ENCODE measurements around the gene BATF2.

Gene BATF2

DNA sequence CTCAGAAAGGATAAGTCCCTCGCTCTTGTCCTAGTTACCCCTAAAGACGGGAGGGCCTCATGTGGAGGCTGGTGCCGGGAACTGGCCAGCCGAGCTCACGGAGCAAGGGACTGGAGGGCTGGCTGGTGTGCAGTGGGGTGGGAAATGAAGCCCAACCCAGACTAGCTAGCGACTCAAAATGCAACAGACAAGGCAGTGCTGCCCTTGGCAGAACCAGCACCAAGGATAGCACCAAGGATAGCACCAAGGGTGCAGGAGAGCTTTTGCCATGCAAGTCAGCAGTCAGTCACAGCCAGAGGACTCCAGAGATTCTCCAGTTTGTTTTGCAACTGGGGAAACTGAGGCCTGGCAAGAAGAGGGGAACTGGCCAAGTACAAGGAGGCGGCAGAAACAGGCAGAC, 6.5 kb upstream of the BATF2 start:
- H3K4me3 ChIP-seq (ENCODE audit: control insufficient read depth in 1 of 7, extremely low read depth in 1 of 7, insufficient read depth in 4 of 7, low read depth in 2 of 7, low read length in 6 of 7) = no peak overlapping the region
- H3K4me1 ChIP-seq (ENCODE audit: control extremely low read depth in 1 of 4, control insufficient read depth in 4 of 4, insufficient read depth in 4 of 4, low read length in 3 of 4) = peaks cover 0 to 2% (median 0%) of the 10 kb centered on the region in 4 experiments
- H3K36me3 ChIP-seq (ENCODE audit: control insufficient read depth in 4 of 4, insufficient read depth in 4 of 4, low read length in 3 of 4) = no peaks in the 10 kb centered on the region
- no peaks in the 10 kb centered on the region for H3K27me3 ChIP-seq (replicated peaks in 2 of 5; ENCODE audit: control insufficient read depth in 4 of 5, insufficient read depth in 5 of 5, low read length in 4 of 5)
- ChIA-PET POLR2A (no interaction called here), CTCF (interaction anchor here (2.5 kb wide), 1 partner anchor 9 kb away, joined by 11 read pairs; no protein-coding TSS in a partner anchor)
- H3K9me3 ChIP-seq (ENCODE audit: control extremely low read depth in 1 of 5, control insufficient read depth in 4 of 5, insufficient read depth in 2 of 5, low read depth in 1 of 5, low read length in 4 of 5) = no peaks in the 10 kb centered on the region
- no peak for DNase-seq
- WGBS (ENCODE audit: insufficient coverage) = 95% methylated on average over 5 of the region's 7 CpGs
- H3K27ac ChIP-seq (ENCODE audit: insufficient read depth in 1 of 2, low read depth in 1 of 2, low read length in 2 of 2, poor library complexity in 1 of 2, severe bottlenecking in 2 of 2) = no peak overlapping the region

- ChIA-PET CTCF (interaction anchor here (2.5 kb wide), 1 partner anchor 10 kb away, joined by 11 read pairs; no protein-coding TSS in a partner anchor), POLR2A (no interaction called here)
- Histone ChIP-seq H3K36me3 (ENCODE audit: control insufficient read depth in 4 of 4, insufficient read depth in 4 of 4, low read length in 3 of 4) (no peaks in the 10 kb centered on the region), H3K27ac (ENCODE audit: insufficient read depth in 1 of 2, low read depth in 1 of 2, low read length in 2 of 2, poor library complexity in 1 of 2, severe bottlenecking in 2 of 2) (no peak overlapping the region), H3K27me3 (replicated peaks in 2 of 5; ENCODE audit: control insufficient read depth in 4 of 5, insufficient read depth in 5 of 5, low read length in 4 of 5) (no peaks in the 10 kb centered on the region), H3K4me3 (ENCODE audit: control insufficient read depth in 1 of 7, extremely low read depth in 1 of 7, insufficient read depth in 4 of 7, low read depth in 2 of 7, low read length in 6 of 7) (no peak overlapping the region), H3K4me1 (ENCODE audit: control extremely low read depth in 1 of 4, control insufficient read depth in 4 of 4, insufficient read depth in 4 of 4, low read length in 3 of 4) (peaks cover 0 to 2% (median 0%) of the 10 kb centered on the region in 4 experiments), H3K9me3 (ENCODE audit: control extremely low read depth in 1 of 5, control insufficient read depth in 4 of 5, insufficient read depth in 2 of 5, low read depth in 1 of 5, low read length in 4 of 5) (no peaks in the 10 kb centered on the region)
- no peak for DNase-seq
- WGBS (ENCODE audit: insufficient coverage) = 100% methylated on average over 2 of the region's 5 CpGs
These were observed 5.9 kb upstream of the BATF2 start for GRCh38 chr11:65002706-65003105.

GRCh38 chr11:64999478-64999877, 2.7 kb upstream of the BATF2 start:
- no peak for DNase-seq
- Histone ChIP-seq H3K9me3 (ENCODE audit: control extremely low read depth in 1 of 5, control insufficient read depth in 4 of 5, insufficient read depth in 2 of 5, low read depth in 1 of 5, low read length in 4 of 5) (no peaks in the 10 kb centered on the region), H3K27me3 (replicated peaks in 2 of 5; ENCODE audit: control insufficient read depth in 4 of 5, insufficient read depth in 5 of 5, low read length in 4 of 5) (no peaks in the 10 kb centered on the region), H3K4me3 (ENCODE audit: control insufficient read depth in 1 of 7, extremely low read depth in 1 of 7, insufficient read depth in 4 of 7, low read depth in 2 of 7, low read length in 6 of 7) (no peak overlapping the region), H3K36me3 (ENCODE audit: control insufficient read depth in 4 of 4, insufficient read depth in 4 of 4, low read length in 3 of 4) (no peaks in the 10 kb centered on the region), H3K4me1 (ENCODE audit: control extremely low read depth in 1 of 4, control insufficient read depth in 4 of 4, insufficient read depth in 4 of 4, low read length in 3 of 4) (peaks cover 0 to 14% (median 11%) of the 10 kb centered on the region in 4 experiments), H3K27ac (ENCODE audit: insufficient read depth in 1 of 2, low read depth in 1 of 2, low read length in 2 of 2, poor library complexity in 1 of 2, severe bottlenecking in 2 of 2) (no peak overlapping the region)
- ChIA-PET CTCF (interaction anchor here (0.7 to 7.0 kb wide), 4 partner anchors 8 to 48 kb away, joined by 3 to 41 read pairs (median 3); partner anchors contain the start of gene ARL2), POLR2A (interaction anchor here (1.8 kb wide), 1 partner anchor 66 kb away, joined by 3 read pairs; no protein-coding TSS in a partner anchor)
- WGBS (ENCODE audit: insufficient coverage) = 100% methylated on average over 1 of the region's 1 CpG

DNA sequence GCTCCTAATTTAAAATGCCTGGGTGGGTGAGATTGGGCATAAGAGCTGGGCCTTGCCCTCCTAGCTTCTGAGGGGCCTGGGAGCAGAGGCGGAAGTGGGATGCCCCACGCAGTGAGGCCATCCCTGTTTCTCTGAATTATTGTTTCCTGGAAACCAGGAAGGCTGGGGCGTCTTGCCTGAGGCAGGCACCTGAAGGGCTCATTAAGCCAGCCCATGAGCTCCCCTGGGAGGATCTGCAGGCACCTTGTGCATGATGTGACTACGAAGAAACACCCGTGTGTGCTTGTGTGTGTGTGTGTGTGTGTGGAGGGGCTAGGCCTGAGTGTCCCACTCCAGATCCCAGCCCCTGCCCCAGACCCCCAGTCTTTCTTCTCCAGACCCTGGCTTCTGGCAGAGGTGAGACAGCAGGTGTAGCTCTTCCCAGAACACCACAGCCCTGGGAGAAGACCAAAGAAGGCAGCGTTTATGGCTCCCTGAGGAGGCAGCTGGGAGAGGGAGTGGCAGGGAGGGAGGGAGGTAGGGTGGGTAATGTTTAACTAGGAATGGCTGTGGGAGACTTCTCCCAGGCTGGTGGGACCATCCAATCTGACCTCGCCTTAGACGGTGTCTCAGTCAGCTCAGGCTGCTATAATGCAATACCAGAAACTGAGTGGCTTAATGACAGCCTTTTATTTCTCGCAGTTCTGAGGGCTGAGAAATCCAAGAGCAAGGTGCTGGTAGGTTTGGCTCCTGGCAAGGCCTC, 2.1 kb upstream of the BATF2 start:
- Histone ChIP-seq H3K27ac (ENCODE audit: insufficient read depth in 1 of 2, low read depth in 1 of 2, low read length in 2 of 2, poor library complexity in 1 of 2, severe bottlenecking in 2 of 2) (no peak overlapping the region), H3K4me3 (ENCODE audit: control insufficient read depth in 1 of 7, extremely low read depth in 1 of 7, insufficient read depth in 4 of 7, low read depth in 2 of 7, low read length in 6 of 7) (no peak overlapping the region), H3K36me3 (ENCODE audit: control insufficient read depth in 4 of 4, insufficient read depth in 4 of 4, low read length in 3 of 4) (no peaks in the 10 kb centered on the region), H3K9me3 (ENCODE audit: control extremely low read depth in 1 of 5, control insufficient read depth in 4 of 5, insufficient read depth in 2 of 5, low read depth in 1 of 5, low read length in 4 of 5) (no peaks in the 10 kb centered on the region), H3K27me3 (replicated peaks in 2 of 5; ENCODE audit: control insufficient read depth in 4 of 5, insufficient read depth in 5 of 5, low read length in 4 of 5) (peaks cover 0 to 2% (median 0%) of the 10 kb centered on the region in 5 experiments), H3K4me1 (ENCODE audit: control extremely low read depth in 1 of 4, control insufficient read depth in 4 of 4, insufficient read depth in 4 of 4, low read length in 3 of 4) (peaks cover 0 to 14% (median 11%) of the 10 kb centered on the region in 4 experiments)
- DNase-seq = no peak
- CTCF ChIA-PET = interaction anchor here (0.8 to 7.0 kb wide), 5 partner anchors 9 to 150 kb away, joined by 3 to 41 read pairs (median 3); partner anchors contain the start of gene ARL2
- WGBS (ENCODE audit: insufficient coverage) = 75% methylated on average over 7 of the region's 9 CpGs
- POLR2A ChIA-PET = interaction anchor here (1.4 to 1.8 kb wide), 2 partner anchors 65 to 75 kb away, joined by 3 read pairs; no protein-coding TSS in a partner anchor

- no peak overlapping the region for H3K27ac ChIP-seq (ENCODE audit: insufficient read depth in 1 of 2, low read depth in 1 of 2, low read length in 2 of 2, poor library complexity in 1 of 2, severe bottlenecking in 2 of 2)
- H3K4me1 ChIP-seq (ENCODE audit: control extremely low read depth in 1 of 4, control insufficient read depth in 4 of 4, insufficient read depth in 4 of 4, low read length in 3 of 4) = peaks cover 0 to 14% (median 11%) of the 10 kb centered on the region in 4 experiments
- no peaks in the 10 kb centered on the region for H3K9me3 ChIP-seq (ENCODE audit: control extremely low read depth in 1 of 5, control insufficient read depth in 4 of 5, insufficient read depth in 2 of 5, low read depth in 1 of 5, low read length in 4 of 5)
- DNase-seq = peak in 2 of 3 donors; percentile 15 to 30
- peaks cover 0 to 5% (median 0%) of the 10 kb centered on the region in 5 experiments for H3K27me3 ChIP-seq (replicated peaks in 2 of 5; ENCODE audit: control insufficient read depth in 4 of 5, insufficient read depth in 5 of 5, low read length in 4 of 5)
- WGBS (ENCODE audit: insufficient coverage) = 100% methylated on average over 1 of the region's 1 CpG
- ChIA-PET CTCF (interaction anchor here (1.0 to 7.0 kb wide), 8 partner anchors 16 to 149 kb away, joined by 3 to 41 read pairs (median 3); partner anchors contain the start of genes ARL2, ATG2A and ZNHIT2), POLR2A (interaction anchor here (1.4 to 1.8 kb wide), 2 partner anchors 64 to 75 kb away, joined by 3 read pairs; no protein-coding TSS in a partner anchor)
- no peaks in the 10 kb centered on the region for H3K36me3 ChIP-seq (ENCODE audit: control insufficient read depth in 4 of 4, insufficient read depth in 4 of 4, low read length in 3 of 4)
- H3K4me3 ChIP-seq (ENCODE audit: control insufficient read depth in 1 of 7, extremely low read depth in 1 of 7, insufficient read depth in 4 of 7, low read depth in 2 of 7, low read length in 6 of 7) = no peak overlapping the region
These were observed 1.4 kb upstream of the BATF2 start for GRCh38 chr11:64998141-64998540.

- WGBS (ENCODE audit: insufficient coverage) = 41% methylated on average over 8 of the region's 11 CpGs
- Histone ChIP-seq H3K4me3 (ENCODE audit: control insufficient read depth in 1 of 7, extremely low read depth in 1 of 7, insufficient read depth in 4 of 7, low read depth in 2 of 7, low read length in 6 of 7) (peak overlapping the region in 5 of 7 experiments; percentile 8 to 78 (median 64)), H3K9me3 (ENCODE audit: control extremely low read depth in 1 of 5, control insufficient read depth in 4 of 5, insufficient read depth in 2 of 5, low read depth in 1 of 5, low read length in 4 of 5) (no peaks in the 10 kb centered on the region), H3K4me1 (ENCODE audit: control extremely low read depth in 1 of 4, control insufficient read depth in 4 of 4, insufficient read depth in 4 of 4, low read length in 3 of 4) (peaks cover 0 to 14% (median 11%) of the 10 kb centered on the region in 4 experiments), H3K36me3 (ENCODE audit: control insufficient read depth in 4 of 4, insufficient read depth in 4 of 4, low read length in 3 of 4) (no peaks in the 10 kb centered on the region), H3K27me3 (replicated peaks in 2 of 5; ENCODE audit: control insufficient read depth in 4 of 5, insufficient read depth in 5 of 5, low read length in 4 of 5) (peaks cover 0 to 5% (median 0%) of the 10 kb centered on the region in 5 experiments), H3K27ac (ENCODE audit: insufficient read depth in 1 of 2, low read depth in 1 of 2, low read length in 2 of 2, poor library complexity in 1 of 2, severe bottlenecking in 2 of 2) (peak overlapping the region in 1 of 2 experiments; percentile 2)
- CTCF ChIA-PET = interaction anchor here (0.9 to 7.0 kb wide), 22 partner anchors 9 to 203 kb away, joined by 3 to 41 read pairs (median 4); partner anchors contain the start of genes ARL2, ATG2A, CDC42BPG and PPP2R5B
- no peak for DNase-seq
- POLR2A ChIA-PET = no interaction called here
These were observed 453 bp downstream of the BATF2 start for GRCh38 chr11:64996327-64996709.

- Histone ChIP-seq H3K36me3 (ENCODE audit: control insufficient read depth in 4 of 4, insufficient read depth in 4 of 4, low read length in 3 of 4) (no peaks in the 10 kb centered on the region), H3K27ac (ENCODE audit: insufficient read depth in 1 of 2, low read depth in 1 of 2, low read length in 2 of 2, poor library complexity in 1 of 2, severe bottlenecking in 2 of 2) (no peak overlapping the region), H3K4me1 (ENCODE audit: control extremely low read depth in 1 of 4, control insufficient read depth in 4 of 4, insufficient read depth in 4 of 4, low read length in 3 of 4) (peaks cover 0 to 25% (median 21%) of the 10 kb centered on the region in 4 experiments), H3K4me3 (ENCODE audit: control insufficient read depth in 1 of 7, extremely low read depth in 1 of 7, insufficient read depth in 4 of 7, low read depth in 2 of 7, low read length in 6 of 7) (no peak overlapping the region), H3K27me3 (replicated peaks in 2 of 5; ENCODE audit: control insufficient read depth in 4 of 5, insufficient read depth in 5 of 5, low read length in 4 of 5) (peaks cover 0 to 5% (median 0%) of the 10 kb centered on the region in 5 experiments), H3K9me3 (ENCODE audit: control extremely low read depth in 1 of 5, control insufficient read depth in 4 of 5, insufficient read depth in 2 of 5, low read depth in 1 of 5, low read length in 4 of 5) (no peaks in the 10 kb centered on the region)
- no peak for DNase-seq
- WGBS (ENCODE audit: insufficient coverage) = 87% methylated on average over 5 of the region's 7 CpGs
- ChIA-PET POLR2A (no interaction called here), CTCF (interaction anchor here (0.7 to 7.0 kb wide), 4 partner anchors 11 to 146 kb away, joined by 3 to 41 read pairs (median 16); partner anchors contain the start of gene ARL2)
These were observed 2.5 kb downstream of the BATF2 start for GRCh38 chr11:64994318-64994717.
